GM23248 (cell line): ENCODE results near the gene VTI1A. TPM values are rescaled to one million over a fixed set of nuclear protein-coding genes. Genes with fewer than 3 reads are reported as not detected.

Experiments used
- DNase-seq: peaks from one replicate; pipeline ENCODE4 v3.0.0-alpha.2; 2015
- H2AFZ ChIP-seq: fragments of 200-600 bp; sonication (generic); 2 replicates; pipeline ENCODE4 v1.6.1; 2016; ENCODE audit warnings: antibody characterized with exemption
- H3F3A ChIP-seq: fragments of 200-600 bp; sonication (generic); 2 replicates; pipeline ENCODE4 v1.6.1; 2016; ENCODE audit warnings: mild to moderate bottlenecking, antibody characterized with exemption, mixed run types; ENCODE audit not compliant: insufficient read depth
- H3K27ac ChIP-seq: fragments of 200-600 bp; sonication (generic); 2 replicates; pipeline ENCODE4 v1.5.1; 2016; ENCODE audit warnings: mild to moderate bottlenecking
- H3K27me3 ChIP-seq: fragments of 200-600 bp; sonication (generic); replicated peaks from 2 replicates; pipeline ENCODE4 v1.6.1; 2016; ENCODE audit warnings: mild to moderate bottlenecking; ENCODE audit not compliant: insufficient read depth
- H3K36me3 ChIP-seq: fragments of 200-600 bp; sonication (generic); 2 replicates; pipeline ENCODE4 v1.6.1; 2016; ENCODE audit warnings: low read depth, mild to moderate bottlenecking
- H3K4me1 ChIP-seq: fragments of 200-600 bp; sonication (generic); 2 replicates; pipeline ENCODE4 v1.6.1; 2016; ENCODE audit warnings: mild to moderate bottlenecking; ENCODE audit not compliant: insufficient read depth
- H3K4me2 ChIP-seq: fragments of 200-600 bp; sonication (generic); one replicate; pipeline ENCODE4 v1.6.1; 2016; ENCODE audit warnings: mild to moderate bottlenecking; ENCODE audit not compliant: unreplicated experiment
- H3K4me3 ChIP-seq: fragments of 200-600 bp; sonication (generic); 2 replicates; pipeline ENCODE4 v1.5.1; 2016; ENCODE audit warnings: mild to moderate bottlenecking
- H3K79me2 ChIP-seq: fragments of 200-600 bp; sonication (generic); 2 replicates; pipeline ENCODE4 v1.6.1; 2016; ENCODE audit warnings: mild to moderate bottlenecking; ENCODE audit not compliant: insufficient read depth
- H3K9ac ChIP-seq: fragments of 200-600 bp; sonication (generic); 2 replicates; pipeline ENCODE4 v1.6.1; 2016; ENCODE audit warnings: mild to moderate bottlenecking
- H3K9me2 ChIP-seq: fragments of 200-600 bp; sonication (generic); 2 replicates; pipeline ENCODE4 v1.6.1; 2016; ENCODE audit warnings: mixed run types, mild to moderate bottlenecking, moderate library complexity; ENCODE audit not compliant: insufficient read depth
- H3K9me3 ChIP-seq: fragments of 200-600 bp; sonication (generic); one replicate; pipeline ENCODE4 v1.6.1; 2017; ENCODE audit warnings: low read depth
- H4K20me1 ChIP-seq: fragments of 200-600 bp; sonication (generic); 2 replicates; pipeline ENCODE4 v1.6.0; 2016; ENCODE audit not compliant: insufficient read depth
- EZH2 ChIP-seq: fragments of 200-600 bp; sonication (generic); IDR thresholded peaks from 2 replicates; pipeline ENCODE4 v1.6.1; 2018; ENCODE audit warnings: antibody characterized with exemption, mild to moderate bottlenecking; ENCODE audit not compliant: insufficient read depth, poor library complexity, severe bottlenecking
- EZH2phosphoT487 ChIP-seq: fragments of 200-600 bp; sonication (generic); IDR thresholded peaks from 2 replicates; pipeline ENCODE4 v1.6.1; 2018; ENCODE audit warnings: antibody characterized with exemption, moderate library complexity, mild to moderate bottlenecking, low read depth; ENCODE audit not compliant: insufficient read depth
- WGBS, 2 experiments: methylation state at CpG; one replicate each; pipeline ENCODE4 v1.1.6; 2015 to 2017; ENCODE audit warnings: low lambda C conversion rate in 2 of 2, low coverage in 1 of 2; ENCODE audit errors: missing lambda C conversion rate in 2 of 2; 5-methylcytosine and 5-hydroxymethylcytosine counted together
- in situ Hi-C: fragments of 300-500 bp; cut with MboI; formaldehyde crosslinking; loops from 2 replicates; pipeline ENCODE4 v1.15.0; 2020
- polyA plus RNA-seq: library from polyadenylated mRNA; unstranded; fragments of >200 nt; fragmentation: Nextera tagmentation; extraction: Ambion mirVana; gene quantifications from 2 replicates; pipeline ENCODE4 v1.2.1, GENCODE V29; 2016
- total RNA-seq: library from RNA; depleted of rRNA; stranded (reverse); fragments of >200 nt; shearing (Covaris generic); gene quantifications from 2 replicates; pipeline ENCODE4 v1.2.3, GENCODE V29; 2014

The VTI1A gene
- total and polyA plus RNA-seq, 2 experiments from 2014 or later: 21.6 to 26.4 TPM

- Histone ChIP-seq H3K36me3 (no peaks in the 10 kb centered on the region), H3K79me2 (no peaks in the 10 kb centered on the region), H3K9me2 (no peaks in the 10 kb centered on the region), H3K4me1 (peaks cover 7% of the 10 kb centered on the region), H3K4me3 (no peak overlapping the region), H3K9ac (no peak overlapping the region), H4K20me1 (no peaks in the 10 kb centered on the region), H3K27me3 (no peaks in the 10 kb centered on the region), H3K4me2 (no peak overlapping the region), H3K9me3 (no peaks in the 10 kb centered on the region), H3F3A (no peaks in the 10 kb centered on the region), H3K27ac (no peak overlapping the region), H2AFZ (no peak overlapping the region)
- no peak for TF ChIP-seq EZH2
- TF ChIP-seq EZH2phosphoT487: no peak
- in situ Hi-C loops: no loop called here
- DNase-seq: no peak
- 87 to 89% methylated on average over 3 of the region's 3 CpGs for whole genome bisulfite sequencing, 2 experiments
These were observed 326.8 kb downstream of the VTI1A start for GRCh38 chr10:112773783-112774182.

GRCh38 chr10:112774210-112774609, 327.2 kb downstream of the VTI1A start:
- DNase-seq: no peak
- no peak overlapping the region for H3K4me3 ChIP-seq
- no peaks in the 10 kb centered on the region for H3F3A ChIP-seq
- no peaks in the 10 kb centered on the region for H3K79me2 ChIP-seq
- H3K4me2 ChIP-seq: no peak overlapping the region
- TF ChIP-seq EZH2phosphoT487 (no peak), EZH2 (no peak)
- in situ Hi-C loops: no loop called here
- H3K9me2 ChIP-seq: no peaks in the 10 kb centered on the region
- no peak overlapping the region for H3K27ac ChIP-seq
- H4K20me1 ChIP-seq: no peaks in the 10 kb centered on the region
- H3K36me3 ChIP-seq: no peaks in the 10 kb centered on the region
- H2AFZ ChIP-seq: no peak overlapping the region
- no peaks in the 10 kb centered on the region for H3K27me3 ChIP-seq
- H3K9ac ChIP-seq: no peak overlapping the region
- H3K9me3 ChIP-seq: no peaks in the 10 kb centered on the region
- peaks cover 7% of the 10 kb centered on the region for H3K4me1 ChIP-seq
- WGBS, 2 experiments: 92 to 93% methylated on average over 1 of the region's 1 CpG

- H3F3A ChIP-seq: 0 out of 2 replicates have a peak, but pooled peaks cover 5% of the 10 kb centered on the region
These were observed 327.8 kb downstream of the VTI1A start for GRCh38 chr10:112774798-112775197.

GRCh38 chr10:112775381-112775780, 328.4 kb downstream of the VTI1A start:
- Histone ChIP-seq H2AFZ (no peak overlapping the region), H3K27ac (no peak overlapping the region), H3K79me2 (no peaks in the 10 kb centered on the region), H3K4me3 (no peak overlapping the region), H3K4me1 (peaks cover 7% of the 10 kb centered on the region), H3K36me3 (no peaks in the 10 kb centered on the region), H4K20me1 (no peaks in the 10 kb centered on the region), H3F3A (0 out of 2 replicates have a peak, but pooled peaks cover 5% of the 10 kb centered on the region), H3K4me2 (no peak overlapping the region), H3K9ac (no peak overlapping the region), H3K9me2 (no peaks in the 10 kb centered on the region), H3K9me3 (no peaks in the 10 kb centered on the region), H3K27me3 (no peaks in the 10 kb centered on the region)
- WGBS, 2 experiments: 11 to 18% methylated on average over 2 of the region's 2 CpGs
- DNase-seq: peak; percentile 31
- TF ChIP-seq EZH2phosphoT487 (no peak), EZH2 (no peak)
- in situ Hi-C loops: no loop called here

More at GRCh38 chr10:112774798-112775197, 327.8 kb downstream of the VTI1A start:
- Histone ChIP-seq H3K4me2 (no peak overlapping the region), H3K27me3 (no peaks in the 10 kb centered on the region), H4K20me1 (no peaks in the 10 kb centered on the region), H3K4me1 (peaks cover 7% of the 10 kb centered on the region), H3K9ac (no peak overlapping the region), H3K9me2 (no peaks in the 10 kb centered on the region), H3K4me3 (no peak overlapping the region), H3K27ac (no peak overlapping the region), H2AFZ (no peak overlapping the region), H3K36me3 (no peaks in the 10 kb centered on the region), H3K9me3 (no peaks in the 10 kb centered on the region), H3K79me2 (no peaks in the 10 kb centered on the region)
- WGBS, 2 experiments: 93 to 96% methylated on average over 10 of the region's 10 CpGs
- TF ChIP-seq EZH2phosphoT487 (no peak), EZH2 (no peak)
- no peak for DNase-seq
- in situ Hi-C loops: no loop called here
